Smooth muscle cell (in vitro differentiated cells): Measurements from ENCODE around the gene TGM3. TPM values are rescaled to one million over a fixed set of nuclear protein-coding genes. Genes with fewer than 3 reads are reported as not detected.

Experiments
- DNase-seq: peaks from one replicate; lab custom pipeline; 2025; ENCODE audit not compliant: unreplicated experiment; lab: John Stamatoyannopoulos, UW
- H2AFZ ChIP-seq: fragments of 200-600 bp; sonication (generic); 2 replicates; pipeline ENCODE4 v1.6.0; 2016; ENCODE audit warnings: antibody characterized with exemption, low read depth, mild to moderate bottlenecking
- H3F3A ChIP-seq: fragments of 200-600 bp; sonication (generic); 2 replicates; pipeline ENCODE4 v1.6.0; 2017; ENCODE audit warnings: antibody characterized with exemption, low read depth
- H3K27ac ChIP-seq: fragments of 200-600 bp; sonication (generic); 2 replicates; pipeline ENCODE4 v1.5.1; 2016; ENCODE audit warnings: low read depth, mild to moderate bottlenecking
- H3K27me3 ChIP-seq: fragments of 200-600 bp; sonication (generic); 2 replicates; pipeline ENCODE4 v1.6.1; 2016; ENCODE audit warnings: low read depth, mild to moderate bottlenecking
- H3K36me3 ChIP-seq: fragments of 200-600 bp; sonication (generic); 2 replicates; pipeline ENCODE4 v1.5.1; 2016; ENCODE audit warnings: low read depth
- H3K4me1 ChIP-seq: fragments of 200-600 bp; sonication (generic); 2 replicates; pipeline ENCODE4 v1.5.1; 2016; ENCODE audit warnings: low read depth
- H3K4me2 ChIP-seq: fragments of 200-600 bp; sonication (generic); 2 replicates; pipeline ENCODE4 v1.6.0; 2016; ENCODE audit warnings: mild to moderate bottlenecking
- H3K4me3 ChIP-seq: fragments of 200-600 bp; sonication (generic); 2 replicates; pipeline ENCODE4 v1.5.1; 2016; ENCODE audit warnings: mild to moderate bottlenecking
- H3K79me2 ChIP-seq: fragments of 200-600 bp; sonication (generic); 2 replicates; pipeline ENCODE4 v1.6.0; 2016; ENCODE audit warnings: low read depth, mild to moderate bottlenecking
- H3K9ac ChIP-seq: fragments of 200-600 bp; sonication (generic); 2 replicates; pipeline ENCODE4 v1.6.0; 2016; ENCODE audit warnings: low read depth
- H3K9me3 ChIP-seq: fragments of 200-600 bp; sonication (generic); replicated peaks from 2 replicates; pipeline ENCODE4 v1.5.1; 2016; ENCODE audit warnings: low read depth
- H4K20me1 ChIP-seq: fragments of 200-600 bp; sonication (generic); 2 replicates; pipeline ENCODE4 v1.6.0; 2016; ENCODE audit warnings: low read depth
- WGBS: methylation state at CpG from one replicate; pipeline ENCODE4 v1.1.7; 2016; ENCODE audit warnings: low lambda C conversion rate; 5-methylcytosine and 5-hydroxymethylcytosine counted together
- polyA plus RNA-seq: library from polyadenylated mRNA; unstranded; fragments of >200 nt; fragmentation: Nextera tagmentation; extraction: Ambion mirVana; gene quantifications from 2 replicates; pipeline ENCODE4 v1.2.1, GENCODE V29; 2016
- total RNA-seq: library from RNA; depleted of rRNA; stranded (reverse); fragments of >200 nt; gene quantifications from 2 replicates; pipeline ENCODE4 v1.2.3, GENCODE V29; 2014
- TF ChIP-seq, protein P1 (sequence below): fragments of 200-600 bp; sonication (generic); IDR thresholded peaks from 2 replicates; pipeline ENCODE4 v1.5.1; 2017; ENCODE audit warnings: borderline replicate concordance, mild to moderate bottlenecking, antibody characterized with exemption; ENCODE audit not compliant: insufficient read depth, poor library complexity, severe bottlenecking

The TGM3 gene
- total and polyA plus RNA-seq, 2 experiments from 2014 or later = 0.43 to 0.54 TPM

DNA sequence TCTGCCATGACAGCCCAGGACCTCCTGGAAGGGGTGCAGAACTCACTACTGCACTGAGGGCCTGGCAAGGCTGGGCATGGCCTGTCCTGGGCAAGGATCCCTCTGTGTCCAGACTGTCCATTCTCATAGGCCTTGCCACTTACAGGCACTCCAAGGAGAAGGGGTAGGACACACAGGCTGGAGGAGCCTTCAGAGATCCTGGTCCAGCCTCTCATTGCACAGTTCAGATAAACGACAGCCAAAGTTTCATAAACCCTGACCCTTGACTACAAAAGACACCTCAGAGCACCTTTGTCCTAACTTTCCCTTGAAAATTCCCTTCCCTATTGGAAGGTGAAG lies 19.6 kb downstream of the TGM3 start:
- H3K4me2 ChIP-seq = peak overlapping the region; percentile 60
- H3K4me1 ChIP-seq = no peaks in the 10 kb centered on the region
- no peaks in the 10 kb centered on the region for H4K20me1 ChIP-seq
- H3F3A ChIP-seq = peaks cover 9% of the 10 kb centered on the region
- DNase-seq = no peak
- 96% methylated on average over 1 of the region's 1 CpG for WGBS
- no peaks in the 10 kb centered on the region for H3K79me2 ChIP-seq
- no peak overlapping the region for H2AFZ ChIP-seq
- H3K27me3 ChIP-seq = no peaks in the 10 kb centered on the region
- no peak overlapping the region for H3K9ac ChIP-seq
- no peaks in the 10 kb centered on the region for H3K36me3 ChIP-seq
- TF ChIP-seq, protein P1, sequence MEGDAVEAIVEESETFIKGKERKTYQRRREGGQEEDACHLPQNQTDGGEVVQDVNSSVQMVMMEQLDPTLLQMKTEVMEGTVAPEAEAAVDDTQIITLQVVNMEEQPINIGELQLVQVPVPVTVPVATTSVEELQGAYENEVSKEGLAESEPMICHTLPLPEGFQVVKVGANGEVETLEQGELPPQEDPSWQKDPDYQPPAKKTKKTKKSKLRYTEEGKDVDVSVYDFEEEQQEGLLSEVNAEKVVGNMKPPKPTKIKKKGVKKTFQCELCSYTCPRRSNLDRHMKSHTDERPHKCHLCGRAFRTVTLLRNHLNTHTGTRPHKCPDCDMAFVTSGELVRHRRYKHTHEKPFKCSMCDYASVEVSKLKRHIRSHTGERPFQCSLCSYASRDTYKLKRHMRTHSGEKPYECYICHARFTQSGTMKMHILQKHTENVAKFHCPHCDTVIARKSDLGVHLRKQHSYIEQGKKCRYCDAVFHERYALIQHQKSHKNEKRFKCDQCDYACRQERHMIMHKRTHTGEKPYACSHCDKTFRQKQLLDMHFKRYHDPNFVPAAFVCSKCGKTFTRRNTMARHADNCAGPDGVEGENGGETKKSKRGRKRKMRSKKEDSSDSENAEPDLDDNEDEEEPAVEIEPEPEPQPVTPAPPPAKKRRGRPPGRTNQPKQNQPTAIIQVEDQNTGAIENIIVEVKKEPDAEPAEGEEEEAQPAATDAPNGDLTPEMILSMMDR = no peak
- H3K27ac ChIP-seq = peak overlapping the region; percentile 88
- no peaks in the 10 kb centered on the region for H3K9me3 ChIP-seq
- no peak overlapping the region for H3K4me3 ChIP-seq

DNA sequence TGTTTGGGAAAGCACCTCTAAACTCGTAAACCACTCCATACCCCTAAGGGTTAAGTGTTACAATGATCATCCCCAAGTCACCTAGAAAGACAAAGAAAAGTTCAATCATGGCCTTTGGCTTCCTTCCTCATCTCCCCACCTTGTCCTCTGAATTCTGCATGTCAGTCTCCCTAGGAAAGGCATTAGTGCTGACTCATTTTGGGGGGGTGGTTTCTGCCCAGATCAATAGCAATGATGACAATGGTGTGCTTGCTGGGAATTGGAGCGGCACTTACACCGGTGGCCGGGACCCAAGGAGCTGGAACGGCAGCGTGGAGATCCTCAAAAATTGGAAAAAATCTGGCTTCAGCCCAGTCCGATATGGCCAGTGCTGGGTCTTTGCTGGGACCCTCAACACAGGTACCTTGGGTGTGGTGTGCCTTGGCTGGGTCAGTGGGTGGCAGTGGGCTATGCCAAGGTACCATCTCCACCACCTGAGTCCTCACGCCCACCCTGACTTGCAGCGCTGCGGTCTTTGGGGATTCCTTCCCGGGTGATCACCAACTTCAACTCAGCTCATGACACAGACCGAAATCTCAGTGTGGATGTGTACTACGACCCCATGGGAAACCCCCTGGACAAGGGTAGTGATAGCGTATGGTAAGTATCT lies 21.2 kb downstream of the TGM3 start:
- peaks cover 9% of the 10 kb centered on the region for H3F3A ChIP-seq
- H3K27me3 ChIP-seq = no peaks in the 10 kb centered on the region
- WGBS = 98% methylated on average over 14 of the region's 14 CpGs
- H2AFZ ChIP-seq = no peak overlapping the region
- H3K4me1 ChIP-seq = no peaks in the 10 kb centered on the region
- no peak overlapping the region for H3K4me3 ChIP-seq
- no peaks in the 10 kb centered on the region for H4K20me1 ChIP-seq
- TF ChIP-seq, protein P1 = no peak
- H3K9me3 ChIP-seq = no peaks in the 10 kb centered on the region
- no peak for DNase-seq
- no peaks in the 10 kb centered on the region for H3K79me2 ChIP-seq
- H3K9ac ChIP-seq = no peak overlapping the region
- H3K27ac ChIP-seq = no peak overlapping the region
- no peaks in the 10 kb centered on the region for H3K36me3 ChIP-seq
- no peak overlapping the region for H3K4me2 ChIP-seq

DNA sequence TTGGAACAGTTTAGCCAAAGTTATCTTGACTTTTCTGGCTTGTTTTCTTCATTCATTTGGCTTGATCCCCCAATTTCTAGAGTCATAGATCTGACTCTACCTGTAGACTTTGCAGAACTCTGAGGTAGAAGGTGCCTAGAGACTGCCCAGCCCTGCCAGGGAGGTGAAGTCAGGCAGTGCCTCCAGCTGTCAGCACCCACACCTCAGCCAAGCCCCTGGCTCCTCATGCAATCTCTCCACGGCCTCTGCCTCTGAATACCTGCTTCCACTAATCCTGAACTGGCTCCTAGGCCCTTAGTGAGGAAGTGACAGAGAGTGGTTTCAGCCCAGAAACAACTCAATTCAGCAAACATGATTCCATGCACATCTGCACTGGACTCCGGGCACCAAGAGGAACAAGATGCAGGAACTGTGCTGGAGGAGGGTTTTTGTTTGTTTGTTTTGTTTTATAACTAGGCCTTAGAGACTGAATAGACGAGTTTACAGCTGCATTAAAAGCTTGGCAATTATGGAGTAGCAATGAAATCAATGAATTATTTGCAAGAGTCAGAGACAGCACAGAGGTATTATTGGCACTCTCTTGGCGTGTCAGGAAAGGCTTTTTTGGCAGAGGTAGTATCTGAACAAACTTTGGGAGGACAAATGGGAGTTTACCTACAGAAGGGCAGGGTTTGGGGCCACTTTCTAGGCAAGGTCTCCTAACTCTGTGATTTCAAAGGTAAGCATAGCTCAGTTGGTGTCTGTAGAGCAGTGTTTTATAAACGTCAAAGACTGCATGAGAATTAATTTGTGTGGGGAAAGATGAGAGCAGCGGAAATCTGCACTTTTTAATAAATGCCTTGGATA lies 25.2 kb downstream of the TGM3 start:
- no peaks in the 10 kb centered on the region for H4K20me1 ChIP-seq
- H3K36me3 ChIP-seq = no peaks in the 10 kb centered on the region
- H3F3A ChIP-seq = peaks cover under 1% of the 10 kb centered on the region
- TF ChIP-seq, protein P1 = no peak
- H2AFZ ChIP-seq = no peak overlapping the region
- H3K27me3 ChIP-seq = no peaks in the 10 kb centered on the region
- H3K9ac ChIP-seq = no peak overlapping the region
- 81% methylated on average over 6 of the region's 6 CpGs for WGBS
- no peak overlapping the region for H3K27ac ChIP-seq
- no peaks in the 10 kb centered on the region for H3K79me2 ChIP-seq
- H3K4me2 ChIP-seq = no peak overlapping the region
- no peaks in the 10 kb centered on the region for H3K9me3 ChIP-seq
- no peaks in the 10 kb centered on the region for H3K4me1 ChIP-seq
- DNase-seq = no peak
- no peak overlapping the region for H3K4me3 ChIP-seq
